ENCODE data around the gene PLA2G5.

PLA2G5 gene

DNA sequence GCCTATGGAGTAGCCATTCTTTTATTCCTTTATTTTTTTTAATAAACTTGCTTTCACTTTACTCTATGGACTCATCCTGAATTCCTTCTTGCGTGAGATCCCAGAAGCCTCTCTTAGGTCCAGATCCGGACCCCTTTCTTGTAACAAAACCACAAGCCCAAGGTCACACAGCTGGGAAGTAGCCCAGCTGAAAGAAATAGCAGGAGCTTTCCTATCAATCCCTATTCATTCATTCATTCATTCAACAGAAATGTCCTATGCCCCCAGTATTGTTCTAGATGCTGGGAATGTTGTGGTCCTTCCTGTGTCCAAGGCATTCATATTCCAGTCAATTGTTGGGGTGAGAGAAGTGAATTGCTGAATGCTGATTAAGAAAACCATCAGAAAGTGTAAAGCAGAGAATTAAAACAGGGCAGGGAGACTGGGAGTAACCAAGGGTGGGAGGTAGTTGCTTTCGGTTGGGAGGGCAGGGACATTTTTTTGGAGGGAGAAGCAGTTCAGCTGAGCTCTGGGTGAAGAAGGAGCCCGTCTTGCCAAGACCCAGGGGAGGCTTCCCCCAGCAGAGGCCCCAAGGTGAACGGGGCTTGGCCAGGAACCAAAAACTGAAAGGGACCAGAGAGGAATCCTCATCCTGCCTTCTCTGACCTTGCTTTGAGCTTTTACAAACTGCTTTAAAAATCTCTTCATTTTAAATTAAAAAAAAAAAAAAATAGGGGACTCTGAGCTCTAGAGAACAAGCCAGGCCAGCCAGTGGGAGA, 38.6 kb downstream of the PLA2G5 start:
- Histone ChIP-seq H3K9me3 (ENCODE audit: control insufficient read depth, insufficient read depth, low read length) (no peaks in the 10 kb centered on the region), H3K27ac (ENCODE audit: low read depth, low read length) (no peak overlapping the region), H3K9me2 (replicated peaks; ENCODE audit: control insufficient read depth, low read length) (no peaks in the 10 kb centered on the region), H3F3A (ENCODE audit: control insufficient read depth, insufficient read depth) (no peaks in the 10 kb centered on the region), H3K27me3 (ENCODE audit: control insufficient read depth, low read length) (no peaks in the 10 kb centered on the region), H3K4me2 (ENCODE audit: low read length) (no peak overlapping the region), H3K36me3 (ENCODE audit: control insufficient read depth, low read length) (no peaks in the 10 kb centered on the region), H3K4me3 (ENCODE audit: low read length) (no peak overlapping the region), H4K20me1 (ENCODE audit: control insufficient read depth, insufficient read depth, low read depth, low read length) (no peaks in the 10 kb centered on the region), H3K79me2 (ENCODE audit: control insufficient read depth, low read length) (no peaks in the 10 kb centered on the region), H3K4me1 (ENCODE audit: control insufficient read depth, low read length) (no peaks in the 10 kb centered on the region)
- TF ChIP-seq EZH2phosphoT487 (IDR thresholded peaks at IDR 0.05; ENCODE audit: borderline replicate concordance, low read length) (no peak), CTCF (IDR thresholded peaks at IDR 0.05; ENCODE audit: low read depth, low read length, poor library complexity, severe bottlenecking) (no peak)

- no peak overlapping the region for H3K27ac ChIP-seq (ENCODE audit: low read depth, low read length)
- H3K4me3 ChIP-seq (ENCODE audit: low read length), result no peak overlapping the region
- no peaks in the 10 kb centered on the region for H3K36me3 ChIP-seq (ENCODE audit: control insufficient read depth, low read length)
- no peaks in the 10 kb centered on the region for H4K20me1 ChIP-seq (ENCODE audit: control insufficient read depth, insufficient read depth, low read depth, low read length)
- no peaks in the 10 kb centered on the region for H3K9me2 ChIP-seq (replicated peaks; ENCODE audit: control insufficient read depth, low read length)
- TF ChIP-seq CTCF (IDR thresholded peaks at IDR 0.05; ENCODE audit: low read depth, low read length, poor library complexity, severe bottlenecking), result peak; percentile 9
- TF ChIP-seq EZH2phosphoT487 (IDR thresholded peaks at IDR 0.05; ENCODE audit: borderline replicate concordance, low read length), result no peak
- H3K4me2 ChIP-seq (ENCODE audit: low read length), result no peak overlapping the region
- H3K4me1 ChIP-seq (ENCODE audit: control insufficient read depth, low read length), result no peaks in the 10 kb centered on the region
- H3K27me3 ChIP-seq (ENCODE audit: control insufficient read depth, low read length), result no peaks in the 10 kb centered on the region
- no peaks in the 10 kb centered on the region for H3K9me3 ChIP-seq (ENCODE audit: control insufficient read depth, insufficient read depth, low read length)
- H3F3A ChIP-seq (ENCODE audit: control insufficient read depth, insufficient read depth), result no peaks in the 10 kb centered on the region
- no peaks in the 10 kb centered on the region for H3K79me2 ChIP-seq (ENCODE audit: control insufficient read depth, low read length)
Measured at GRCh38 chr1:20109223-20109856, 39.3 kb downstream of the PLA2G5 start.

DNA sequence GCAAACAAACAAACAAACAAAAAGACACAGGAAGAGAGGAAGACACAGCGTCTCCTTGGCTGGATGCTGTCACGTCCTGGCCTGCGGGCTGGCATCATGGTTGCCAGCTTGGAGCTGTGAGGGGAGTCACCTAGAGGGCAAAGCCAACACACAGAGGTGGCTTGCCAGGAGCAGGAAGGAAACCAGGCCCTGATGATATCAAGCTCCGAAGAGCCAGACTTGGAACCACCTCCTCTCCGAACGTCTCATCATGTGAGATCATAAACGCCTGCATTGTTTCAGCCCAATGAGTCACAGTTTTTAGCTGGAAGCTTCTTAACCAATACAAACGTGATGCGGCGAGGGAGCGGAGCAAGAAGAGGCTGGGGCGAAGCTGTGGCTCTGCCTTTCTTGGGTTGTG, 40.7 kb downstream of the PLA2G5 start:
- Histone ChIP-seq H3K36me3 (ENCODE audit: control insufficient read depth, low read length) (no peaks in the 10 kb centered on the region), H3K9me2 (replicated peaks; ENCODE audit: control insufficient read depth, low read length) (no peaks in the 10 kb centered on the region), H4K20me1 (ENCODE audit: control insufficient read depth, insufficient read depth, low read depth, low read length) (no peaks in the 10 kb centered on the region), H3K9me3 (ENCODE audit: control insufficient read depth, insufficient read depth, low read length) (no peaks in the 10 kb centered on the region), H3K4me2 (ENCODE audit: low read length) (no peak overlapping the region), H3K27ac (ENCODE audit: low read depth, low read length) (no peak overlapping the region), H3K79me2 (ENCODE audit: control insufficient read depth, low read length) (no peaks in the 10 kb centered on the region), H3K27me3 (ENCODE audit: control insufficient read depth, low read length) (no peaks in the 10 kb centered on the region), H3F3A (ENCODE audit: control insufficient read depth, insufficient read depth) (no peaks in the 10 kb centered on the region), H3K4me1 (ENCODE audit: control insufficient read depth, low read length) (no peaks in the 10 kb centered on the region), H3K4me3 (ENCODE audit: low read length) (no peak overlapping the region)
- TF ChIP-seq EZH2phosphoT487 (IDR thresholded peaks at IDR 0.05; ENCODE audit: borderline replicate concordance, low read length) (no peak), CTCF (IDR thresholded peaks at IDR 0.05; ENCODE audit: low read depth, low read length, poor library complexity, severe bottlenecking) (no peak)
